ENCODE measurements around the gene SCARB1. TPM values are rescaled to one million over a fixed set of nuclear protein-coding genes. Genes with fewer than 3 reads are reported as not detected.

The SCARB1 gene
- total and polyA plus RNA-seq, 4 experiments from 2014 or later, result 1.5 to 2.6 (median 1.9) TPM

DNA sequence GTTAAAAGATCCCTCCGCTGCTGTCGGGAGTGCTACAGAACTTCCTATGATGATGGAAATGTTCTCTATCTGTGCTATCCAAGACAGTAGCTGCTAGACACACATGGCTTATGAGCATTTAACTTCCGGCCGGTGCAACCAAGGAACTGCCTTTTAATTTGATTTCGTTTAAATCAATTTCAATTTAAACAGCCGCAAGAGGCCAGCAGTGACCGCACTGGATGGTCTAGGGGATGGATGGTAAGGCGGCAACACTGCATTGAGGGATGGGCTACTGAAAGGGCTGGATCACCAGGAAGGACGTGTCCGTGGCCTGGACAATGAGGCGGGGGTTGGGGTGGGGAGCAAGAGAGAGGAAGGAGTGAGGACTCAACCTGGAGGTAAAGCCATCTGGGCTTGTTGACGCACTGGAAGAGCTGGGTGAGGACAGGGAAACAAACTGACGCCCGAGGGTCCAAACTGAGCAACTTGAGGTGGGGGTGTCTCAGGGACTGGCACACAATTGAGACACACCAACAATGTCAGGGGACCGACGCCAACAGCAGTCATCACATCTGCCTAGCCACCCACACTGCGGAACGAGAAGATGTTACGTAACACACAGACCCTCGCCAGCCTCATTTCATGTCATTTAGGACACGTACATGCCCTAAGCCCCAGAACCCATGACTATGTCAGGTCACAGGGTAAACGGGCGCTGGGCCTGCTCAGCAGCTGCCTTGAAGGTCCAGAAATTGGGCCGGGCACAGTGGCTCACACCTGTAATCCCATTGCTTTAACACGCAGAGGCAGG, 57.6 kb downstream of the SCARB1 start:
- Mint-ChIP-seq H3K4me1 (no peaks in the 10 kb centered on the region), H3K4me3 (no peak overlapping the region), H3K27ac (peak overlapping the region in 1 of 7 donors; percentile 47), H3K9me3 (no peaks in the 10 kb centered on the region), H3K36me3 (no peaks in the 10 kb centered on the region), H3K27me3 (no peaks in the 10 kb centered on the region)
- Histone ChIP-seq H3K4me1 (ENCODE audit: insufficient read depth, low read length) (no peaks in the 10 kb centered on the region), H3K27me3 (ENCODE audit: insufficient read depth, low read length) (no peaks in the 10 kb centered on the region), H3K4me3 (ENCODE audit: low read length in 2 of 2) (no peak overlapping the region), H3K9me3 (ENCODE audit: control insufficient read depth in 1 of 2, low read length in 2 of 2) (no peaks in the 10 kb centered on the region), H3K36me3 (ENCODE audit: insufficient read depth, low read length) (no peaks in the 10 kb centered on the region), H3K27ac (ENCODE audit: low read depth, low read length) (no peak overlapping the region)
- ChIA-PET CTCF (ENCODE audit: partially characterized antibody) (no interaction called here), POLR2A (ENCODE audit: partially characterized antibody) (no interaction called here)
- no peak for DNase-seq
- intact Hi-C loops (cut with micrococcal nuclease), result no loop called here

DNA sequence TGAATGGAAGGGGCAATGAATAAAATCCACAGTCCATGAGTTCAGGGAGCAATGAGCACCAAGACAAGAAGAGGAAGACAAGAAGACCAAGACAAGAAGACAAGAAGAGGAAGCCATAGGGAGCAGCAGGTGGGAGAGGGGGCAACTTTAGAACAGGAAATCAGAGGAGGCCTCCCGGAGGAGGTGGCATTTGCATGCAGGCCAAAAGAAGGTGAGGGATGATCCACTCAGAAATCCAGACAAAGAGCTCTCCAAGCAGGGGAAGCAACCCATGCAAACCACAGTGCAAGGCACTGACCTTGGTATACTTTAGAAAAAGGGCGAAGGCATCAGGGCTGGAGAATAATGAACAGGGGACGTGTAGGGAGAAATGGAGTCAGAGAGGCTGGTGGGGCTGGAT, 58.6 kb downstream of the SCARB1 start:
- Mint-ChIP-seq H3K36me3 (no peaks in the 10 kb centered on the region), H3K4me3 (no peak overlapping the region)
- CTCF ChIA-PET (ENCODE audit: partially characterized antibody), result interaction anchor here (0.7 kb wide), 1 partner anchor 583 kb away, joined by 4 read pairs; no protein-coding TSS in a partner anchor

DNA sequence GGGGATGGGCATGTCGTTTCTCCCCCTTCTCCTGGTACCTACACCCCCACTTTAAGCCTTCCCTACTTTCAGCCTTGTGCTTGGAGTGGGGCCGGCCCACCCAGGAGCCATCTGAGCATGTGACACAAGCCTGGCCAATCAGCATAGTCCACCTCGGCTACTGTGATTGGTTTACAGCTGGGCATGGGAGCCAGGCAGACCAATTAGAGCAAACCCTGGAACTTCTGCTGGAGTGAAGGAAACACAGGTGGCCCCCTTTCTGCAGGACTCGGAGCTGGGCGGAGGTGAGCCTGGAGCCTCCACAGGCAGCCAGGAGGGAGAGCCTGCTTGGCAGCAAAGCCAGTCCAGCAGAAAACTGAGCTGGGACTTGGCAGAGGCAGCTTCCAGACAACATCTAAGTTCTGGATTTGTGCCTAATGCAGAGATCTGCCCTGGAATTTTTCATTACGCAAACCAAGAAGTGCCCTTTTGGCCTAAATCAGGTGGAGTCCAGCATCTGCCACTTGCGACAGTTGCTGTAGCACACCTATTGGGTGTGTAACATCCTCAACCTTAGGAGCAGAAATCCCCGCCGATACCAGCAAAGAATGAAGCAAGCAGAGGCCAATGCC, 59.5 kb downstream of the SCARB1 start:
- H3K4me3 Mint-ChIP-seq, result no peak overlapping the region
- H3K9me3 ChIP-seq (ENCODE audit: control insufficient read depth in 1 of 2, low read length in 2 of 2), result no peaks in the 10 kb centered on the region
- ChIA-PET POLR2A (ENCODE audit: partially characterized antibody) (no interaction called here), CTCF (ENCODE audit: partially characterized antibody) (no interaction called here)
- no peaks in the 10 kb centered on the region for H3K36me3 ChIP-seq (ENCODE audit: insufficient read depth, low read length)
- no peak overlapping the region for H3K27ac Mint-ChIP-seq
- no peaks in the 10 kb centered on the region for H3K4me1 ChIP-seq (ENCODE audit: insufficient read depth, low read length)
- no peaks in the 10 kb centered on the region for H3K27me3 ChIP-seq (ENCODE audit: insufficient read depth, low read length)
- no peak overlapping the region for H3K4me3 ChIP-seq (ENCODE audit: low read length in 2 of 2)
- H3K4me1 Mint-ChIP-seq, result no peaks in the 10 kb centered on the region
- no peak for DNase-seq
- H3K27me3 Mint-ChIP-seq, result no peaks in the 10 kb centered on the region
- intact Hi-C loops (cut with micrococcal nuclease), result no loop called here
- no peaks in the 10 kb centered on the region for H3K9me3 Mint-ChIP-seq
- no peak overlapping the region for H3K27ac ChIP-seq (ENCODE audit: low read depth, low read length)
- H3K36me3 Mint-ChIP-seq, result no peaks in the 10 kb centered on the region

More for the DNA sequence above, 58.6 kb downstream of the SCARB1 start:
- H3K27ac Mint-ChIP-seq, result peak overlapping the region in 1 of 7 donors; percentile 43
- Histone ChIP-seq H3K4me1 (ENCODE audit: insufficient read depth, low read length) (no peaks in the 10 kb centered on the region), H3K27ac (ENCODE audit: low read depth, low read length) (no peak overlapping the region), H3K27me3 (ENCODE audit: insufficient read depth, low read length) (no peaks in the 10 kb centered on the region), H3K4me3 (ENCODE audit: low read length in 2 of 2) (no peak overlapping the region), H3K9me3 (ENCODE audit: control insufficient read depth in 1 of 2, low read length in 2 of 2) (no peaks in the 10 kb centered on the region), H3K36me3 (ENCODE audit: insufficient read depth, low read length) (no peaks in the 10 kb centered on the region)
- POLR2A ChIA-PET (ENCODE audit: partially characterized antibody), result no interaction called here
- no peaks in the 10 kb centered on the region for H3K27me3 Mint-ChIP-seq
- no peaks in the 10 kb centered on the region for H3K4me1 Mint-ChIP-seq
- DNase-seq, result no peak
- H3K9me3 Mint-ChIP-seq, result no peaks in the 10 kb centered on the region
- intact Hi-C loops (cut with micrococcal nuclease), result no loop called here

DNA sequence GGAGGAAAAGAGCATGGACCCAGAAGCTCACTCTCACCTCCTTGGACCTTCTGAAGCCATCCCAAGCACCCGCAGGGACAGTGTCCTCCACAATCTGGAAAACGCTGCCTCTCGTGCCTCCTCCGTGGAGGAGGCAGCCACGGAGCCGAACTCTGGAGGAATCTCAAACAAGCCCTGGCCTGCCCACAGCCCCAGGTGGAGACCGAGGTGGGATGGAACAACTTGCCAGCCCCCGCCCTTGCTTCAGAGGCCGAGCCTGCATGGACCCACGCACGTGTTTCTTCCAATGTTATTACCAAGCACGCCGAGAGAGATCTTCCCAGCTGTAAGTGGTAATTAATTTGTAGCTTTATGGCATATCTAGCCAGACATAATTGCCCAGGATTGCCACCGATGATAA, 61.3 kb downstream of the SCARB1 start:
- no peaks in the 10 kb centered on the region for H3K27me3 ChIP-seq (ENCODE audit: insufficient read depth, low read length)
- Mint-ChIP-seq H3K27me3 (no peaks in the 10 kb centered on the region), H3K4me3 (no peak overlapping the region), H3K9me3 (no peaks in the 10 kb centered on the region), H3K27ac (no peak overlapping the region), H3K36me3 (no peaks in the 10 kb centered on the region), H3K4me1 (no peaks in the 10 kb centered on the region)
- H3K4me3 ChIP-seq (ENCODE audit: low read length in 2 of 2), result no peak overlapping the region
- intact Hi-C loops (cut with micrococcal nuclease), result no loop called here
- POLR2A ChIA-PET (ENCODE audit: partially characterized antibody), result no interaction called here
- H3K27ac ChIP-seq (ENCODE audit: low read depth, low read length), result no peak overlapping the region
- H3K9me3 ChIP-seq (ENCODE audit: control insufficient read depth in 1 of 2, low read length in 2 of 2), result no peaks in the 10 kb centered on the region
- no peaks in the 10 kb centered on the region for H3K36me3 ChIP-seq (ENCODE audit: insufficient read depth, low read length)
- H3K4me1 ChIP-seq (ENCODE audit: insufficient read depth, low read length), result no peaks in the 10 kb centered on the region
- no peak for DNase-seq
- CTCF ChIA-PET (ENCODE audit: partially characterized antibody), result no interaction called here

DNA sequence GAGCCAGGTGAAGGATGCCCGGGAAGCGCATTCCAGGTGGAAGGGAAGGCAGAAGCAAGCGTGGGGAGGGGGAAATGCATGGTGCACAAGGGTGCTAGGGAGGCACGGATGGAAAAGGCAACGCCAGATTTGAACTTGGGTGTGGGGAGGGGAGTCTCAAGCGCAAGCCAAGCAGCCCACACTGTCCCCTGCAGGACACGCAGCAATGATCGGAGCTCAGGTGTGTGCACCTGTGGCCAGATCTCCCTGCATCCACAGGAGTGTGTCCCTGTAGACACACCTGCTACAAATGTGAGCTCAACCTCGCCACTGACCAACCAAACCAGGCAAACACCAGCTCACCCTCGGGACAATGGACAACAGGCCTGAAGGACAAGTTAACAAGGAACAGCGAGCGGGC, 63.2 kb downstream of the SCARB1 start:
- no peaks in the 10 kb centered on the region for H3K27me3 ChIP-seq (ENCODE audit: insufficient read depth, low read length)
- H3K36me3 Mint-ChIP-seq, result no peaks in the 10 kb centered on the region
- no peaks in the 10 kb centered on the region for H3K9me3 Mint-ChIP-seq
- H3K4me3 ChIP-seq (ENCODE audit: low read length in 2 of 2), result no peak overlapping the region
- H3K36me3 ChIP-seq (ENCODE audit: insufficient read depth, low read length), result no peaks in the 10 kb centered on the region
- ChIA-PET CTCF (ENCODE audit: partially characterized antibody) (no interaction called here), POLR2A (ENCODE audit: partially characterized antibody) (no interaction called here)
- H3K4me1 ChIP-seq (ENCODE audit: insufficient read depth, low read length), result peaks cover 13% of the 10 kb centered on the region
- intact Hi-C loops (cut with micrococcal nuclease), result no loop called here
- no peaks in the 10 kb centered on the region for H3K27me3 Mint-ChIP-seq
- H3K4me1 Mint-ChIP-seq, result peaks cover 6 to 16% (median 13%) of the 10 kb centered on the region in 4 donors
- no peak overlapping the region for H3K4me3 Mint-ChIP-seq
- no peak for DNase-seq
- peak overlapping the region in 2 of 7 donors; percentile 7 to 31 for H3K27ac Mint-ChIP-seq
- no peak overlapping the region for H3K27ac ChIP-seq (ENCODE audit: low read depth, low read length)
- no peaks in the 10 kb centered on the region for H3K9me3 ChIP-seq (ENCODE audit: control insufficient read depth in 1 of 2, low read length in 2 of 2)

DNA sequence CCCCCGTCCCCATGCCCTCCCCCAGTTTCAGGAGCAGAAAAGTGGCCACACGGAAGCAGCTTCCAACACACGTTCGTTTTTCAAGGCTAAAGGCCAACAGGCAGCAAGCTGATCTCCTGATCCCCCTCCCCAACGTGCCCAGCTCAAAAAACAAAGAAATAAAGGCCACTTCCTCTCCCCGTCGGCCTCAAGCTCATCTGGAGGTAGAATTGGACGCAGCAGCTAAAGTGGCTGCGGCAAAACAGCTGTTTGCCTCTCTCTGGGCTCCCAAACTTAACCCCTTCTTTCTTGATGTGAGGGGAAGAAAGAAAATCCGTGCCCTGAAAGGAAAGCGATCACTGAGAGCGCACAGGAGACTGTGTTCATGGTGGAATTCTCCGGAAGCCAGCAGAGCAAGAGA, 66.3 kb downstream of the SCARB1 start:
- CTCF ChIA-PET (ENCODE audit: partially characterized antibody), result interaction anchor here (0.7 to 1.3 kb wide), 2 partner anchors 10 to 26 kb away, joined by 3 to 4 read pairs; no protein-coding TSS in a partner anchor
- H3K4me1 ChIP-seq (ENCODE audit: insufficient read depth, low read length), result peaks cover 14% of the 10 kb centered on the region
- Mint-ChIP-seq H3K27ac (no peak overlapping the region), H3K4me1 (peaks cover 8 to 25% (median 18%) of the 10 kb centered on the region in 4 donors), H3K36me3 (no peaks in the 10 kb centered on the region), H3K27me3 (no peaks in the 10 kb centered on the region), H3K4me3 (no peak overlapping the region), H3K9me3 (no peaks in the 10 kb centered on the region)
- H3K4me3 ChIP-seq (ENCODE audit: low read length in 2 of 2), result no peak overlapping the region
- H3K36me3 ChIP-seq (ENCODE audit: insufficient read depth, low read length), result no peaks in the 10 kb centered on the region
- intact Hi-C loops (cut with micrococcal nuclease), result no loop called here
- H3K9me3 ChIP-seq (ENCODE audit: control insufficient read depth in 1 of 2, low read length in 2 of 2), result no peaks in the 10 kb centered on the region
- DNase-seq, result no peak
- H3K27ac ChIP-seq (ENCODE audit: low read depth, low read length), result no peak overlapping the region
- POLR2A ChIA-PET (ENCODE audit: partially characterized antibody), result no interaction called here
- no peaks in the 10 kb centered on the region for H3K27me3 ChIP-seq (ENCODE audit: insufficient read depth, low read length)

DNA sequence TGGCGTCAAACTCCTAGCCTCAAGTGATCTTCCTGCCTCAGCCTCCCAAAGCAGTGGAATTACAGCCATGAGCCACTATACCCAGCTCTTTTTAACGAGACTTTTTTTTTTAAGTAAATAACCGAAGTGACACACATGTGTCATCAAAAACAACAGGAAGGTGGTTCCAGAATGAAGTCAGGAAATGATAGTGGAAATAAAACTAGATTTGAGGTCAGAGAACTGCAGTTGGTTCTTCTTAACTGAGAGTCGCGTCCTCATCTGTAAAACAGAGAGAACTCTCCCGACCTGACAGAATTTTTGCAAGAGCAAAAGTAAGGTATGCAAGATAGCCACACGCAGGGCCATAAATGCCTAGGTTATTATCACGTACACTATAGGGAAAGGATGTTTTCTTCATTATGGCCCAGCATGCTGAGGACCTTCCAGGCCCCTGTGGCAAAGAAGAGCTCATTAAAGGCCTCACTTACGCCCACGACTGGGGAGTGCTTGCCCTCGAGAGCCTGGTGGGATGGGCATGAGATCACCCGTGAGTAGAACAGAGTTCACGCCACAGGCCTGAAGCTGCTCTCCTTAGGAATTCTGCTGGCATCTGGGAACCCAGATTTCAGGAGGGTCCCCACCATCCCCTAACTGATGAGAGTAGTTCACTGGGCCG, 67.2 kb downstream of the SCARB1 start:
- no peaks in the 10 kb centered on the region for H3K27me3 ChIP-seq (ENCODE audit: insufficient read depth, low read length)
- DNase-seq, result no peak
- ChIA-PET CTCF (ENCODE audit: partially characterized antibody) (interaction anchor here (0.7 to 1.3 kb wide), 2 partner anchors 9 to 25 kb away, joined by 3 to 4 read pairs; no protein-coding TSS in a partner anchor), POLR2A (ENCODE audit: partially characterized antibody) (no interaction called here)
- Mint-ChIP-seq H3K27ac (peak overlapping the region in 4 of 7 donors; percentile 75 to 87 (median 79)), H3K4me1 (peaks cover 8 to 25% (median 18%) of the 10 kb centered on the region in 4 donors), H3K4me3 (peak overlapping the region in 5 of 8 donors; percentile 4 to 58 (median 46)), H3K9me3 (no peaks in the 10 kb centered on the region), H3K36me3 (no peaks in the 10 kb centered on the region), H3K27me3 (no peaks in the 10 kb centered on the region)
- no peak overlapping the region for H3K4me3 ChIP-seq (ENCODE audit: low read length in 2 of 2)
- H3K9me3 ChIP-seq (ENCODE audit: control insufficient read depth in 1 of 2, low read length in 2 of 2), result no peaks in the 10 kb centered on the region
- no peaks in the 10 kb centered on the region for H3K36me3 ChIP-seq (ENCODE audit: insufficient read depth, low read length)
- intact Hi-C loops (cut with micrococcal nuclease), result no loop called here
- peaks cover 14% of the 10 kb centered on the region for H3K4me1 ChIP-seq (ENCODE audit: insufficient read depth, low read length)
- H3K27ac ChIP-seq (ENCODE audit: low read depth, low read length), result no peak overlapping the region

All from CD4-positive, alpha-beta memory T cell (primary cell).